Lung microvascular endothelial cell (primary cell): ENCODE data around the gene LAMA1. TPM values are rescaled to one million over a fixed set of nuclear protein-coding genes. Genes with fewer than 3 reads are reported as not detected.
A peak's percentile ranks its signal among the peaks of the same experiment; 100 is the strongest.

ENCODE experiments used
- DNase-seq, 2 donors: peaks; one replicate each; pipeline versions ENCODE4 v3.0.0 to v3.0.0-alpha.2; 2010; ENCODE audit warnings: low read depth in 2 of 2
- total RNA-seq: library from RNA; depleted of rRNA; stranded (reverse); fragments of >200 nt; gene quantifications from 2 replicates; pipeline ENCODE4 v1.2.1, GENCODE V29; 2014

LAMA1 gene
- total RNA-seq, 1 donor from 2014 or later: 0.20 TPM

GRCh38 chr18:7112936-7113335 lies 4.7 kb downstream of the LAMA1 start:
- DNase-seq: no peak

GRCh38 chr18:7111134-7111533 lies 6.5 kb downstream of the LAMA1 start:
- no peak for DNase-seq

- DNase-seq: no peak
These were observed 11.7 kb downstream of the LAMA1 start for GRCh38 chr18:7105943-7106342.

- DNase-seq: no peak
These were observed 12.3 kb downstream of the LAMA1 start for GRCh38 chr18:7105268-7105667.

GRCh38 chr18:7104649-7105048 lies 12.9 kb downstream of the LAMA1 start:
- no peak for DNase-seq

GRCh38 chr18:7102131-7102530 lies 15.5 kb downstream of the LAMA1 start:
- no peak for DNase-seq

GRCh38 chr18:7096838-7097237 lies 20.8 kb downstream of the LAMA1 start:
- no peak for DNase-seq

GRCh38 chr18:7094427-7094826 lies 23.2 kb downstream of the LAMA1 start:
- no peak for DNase-seq

GRCh38 chr18:7090771-7091170 lies 26.8 kb downstream of the LAMA1 start:
- no peak for DNase-seq

- DNase-seq: no peak
These were observed 28.2 kb downstream of the LAMA1 start for GRCh38 chr18:7089369-7089768.

GRCh38 chr18:7084080-7085065 lies 33.2 kb downstream of the LAMA1 start:
- no peak for DNase-seq

- no peak for DNase-seq
These were observed 34.9 kb downstream of the LAMA1 start for GRCh38 chr18:7082671-7083070.

- DNase-seq: no peak
These were observed 38.4 kb downstream of the LAMA1 start for GRCh38 chr18:7079231-7079630.

GRCh38 chr18:7072593-7072992 lies 45.0 kb downstream of the LAMA1 start:
- no peak for DNase-seq

- DNase-seq: no peak
These were observed 46.0 kb downstream of the LAMA1 start for GRCh38 chr18:7071600-7071999.

GRCh38 chr18:7070466-7070865 lies 47.1 kb downstream of the LAMA1 start:
- DNase-seq: no peak

GRCh38 chr18:7068871-7069590 lies 48.6 kb downstream of the LAMA1 start:
- DNase-seq: no peak

GRCh38 chr18:7066965-7067555 lies 50.5 kb downstream of the LAMA1 start:
- peak in 1 of 2 donors; percentile 9 for DNase-seq

GRCh38 chr18:7065736-7066135 lies 51.9 kb downstream of the LAMA1 start:
- no peak for DNase-seq

- DNase-seq: no peak
These were observed 53.3 kb downstream of the LAMA1 start for GRCh38 chr18:7064346-7064745.

GRCh38 chr18:7062811-7063210 lies 54.8 kb downstream of the LAMA1 start:
- no peak for DNase-seq

- DNase-seq: no peak
These were observed 55.4 kb downstream of the LAMA1 start for GRCh38 chr18:7062236-7062635.
